ENCODE measurements around the gene MAVS.

The MAVS gene

GRCh38 chr20:3925113-3925695 is 78.6 kb downstream of the MAVS start:
- Histone ChIP-seq H3K27ac (ENCODE audit: low read length) (peak overlapping the region; percentile 4; the same call in 1 of the 2 replicates), H4K20me1 (ENCODE audit: insufficient read depth, low read length) (peaks cover 41% of the 10 kb centered on the region), H3K4me1 (ENCODE audit: insufficient read depth, low read length) (no peaks in the 10 kb centered on the region), H3K9me3 (ENCODE audit: insufficient read depth, low read length, severe bottlenecking) (no peaks in the 10 kb centered on the region), H3K4me2 (ENCODE audit: insufficient read depth, low read length) (no peak overlapping the region), H3K9ac (ENCODE audit: low read depth, low read length) (no peak overlapping the region), H3K36me3 (ENCODE audit: insufficient read depth, low read length) (peaks cover 83% of the 10 kb centered on the region), H3K79me2 (ENCODE audit: insufficient read depth, low read length) (peaks cover 36% of the 10 kb centered on the region), H3K4me3 (ENCODE audit: low read depth in 1 of 2, low read length in 2 of 2) (no peak overlapping the region), H3K27me3 (ENCODE audit: insufficient read depth, low read length, poor library complexity) (no peaks in the 10 kb centered on the region), H2AFZ (ENCODE audit: low read depth, low read length) (no peak overlapping the region)
- TF ChIP-seq CTCF (IDR thresholded peaks at IDR 0.05; ENCODE audit: borderline replicate concordance, extremely low read depth, low read length, poor library complexity, severe bottlenecking) (no peak), EZH2 (IDR thresholded peaks at IDR 0.05; ENCODE audit: borderline replicate concordance, low read depth, low read length, severe bottlenecking) (no peak)
- ATAC-seq (ENCODE audit: insufficient read depth, low read depth): no peak
- DNase-seq: no peak

Data from DND-41 (cell line).